Fibroblast of lung (primary cell): ENCODE measurements around the gene BMPR1B.

Experiments
- CTCF ChIP-seq, 2 donors: IDR thresholded peaks in 1 of 2; conservative IDR thresholded peaks in 1 of 2; 1 replicate in 1 of 2; 2 replicates in 1 of 2; pipeline ENCODE4 v1.5.1; 2011 to 2012; ENCODE audit warnings: low read length in 2 of 2, control low read depth in 1 of 2, inconsistent platforms in 1 of 2, low read depth in 1 of 2, mild to moderate bottlenecking in 1 of 2
- EZH2 ChIP-seq: IDR thresholded peaks from 2 replicates; pipeline ENCODE4 v1.5.1; 2012; ENCODE audit warnings: low read length, control low read depth, mild to moderate bottlenecking; ENCODE audit errors: missing control alignments

DNA sequence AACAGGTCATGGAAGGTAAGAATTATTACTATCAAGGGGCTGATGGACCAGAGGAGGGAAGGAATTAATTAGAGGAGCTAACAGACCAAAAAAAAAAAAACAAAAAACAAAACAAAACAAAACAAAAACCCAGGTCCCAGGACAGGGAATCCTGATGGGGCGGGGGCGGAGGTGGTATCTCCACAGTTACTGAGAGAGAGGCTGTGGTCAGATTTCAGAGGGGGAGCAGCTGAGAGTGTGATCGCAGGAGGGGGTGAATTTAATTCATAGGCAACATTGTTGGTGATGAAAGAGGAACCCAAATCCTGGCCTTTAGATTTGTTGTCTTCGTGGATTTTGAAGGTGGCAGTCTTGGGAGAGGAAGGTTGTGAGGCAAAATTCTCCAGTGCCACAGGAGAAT lies 401.6 kb downstream of the BMPR1B start:
- TF ChIP-seq CTCF (conservative IDR thresholded peaks at IDR 0.05 in 1 of 2, IDR thresholded peaks at IDR 0.05 in 1 of 2; ENCODE audit: low read depth in 1 of 2, low read length in 2 of 2) (no peak), EZH2 (no peak)
